ENCODE data around the gene C17orf75. TPM values are rescaled to one million over a fixed set of nuclear protein-coding genes. Genes with fewer than 3 reads are reported as not detected.

Gene C17orf75
- total RNA-seq, 1 experiment from 2014 or later: 21.1 TPM

GRCh38 chr17:32349503-32349853 is 7.5 kb upstream of the C17orf75 start:
- BruUV-seq (replicated peaks): TSS peak; percentile 90
- peak overlapping the region; percentile 100 for H3K27ac Mint-ChIP-seq (ENCODE audit: unreplicated experiment)
- peaks cover 45% of the 10 kb centered on the region for H3K36me3 Mint-ChIP-seq (ENCODE audit: insufficient read depth, unreplicated experiment)
- no peak for TF ChIP-seq CTCF (IDR thresholded peaks at IDR 0.05; ENCODE audit: unreplicated experiment)
- H3K4me3 Mint-ChIP-seq (ENCODE audit: low read depth, unreplicated experiment): peak overlapping the region; percentile 100
- H3K4me1 Mint-ChIP-seq (ENCODE audit: low read depth, unreplicated experiment): peaks cover 9% of the 10 kb centered on the region
- intact Hi-C loops (cut with micrococcal nuclease; ENCODE audit: unreplicated experiment): no loop called here
- no peak for DNase-seq
- H3K9me3 Mint-ChIP-seq (ENCODE audit: low read depth, unreplicated experiment): no peaks in the 10 kb centered on the region
- CTCF ChIA-PET: no interaction called here
- no peaks in the 10 kb centered on the region for H3K27me3 Mint-ChIP-seq (ENCODE audit: unreplicated experiment)

GRCh38 chr17:32348483-32348800 is 6.5 kb upstream of the C17orf75 start:
- no peaks in the 10 kb centered on the region for H3K27me3 Mint-ChIP-seq (ENCODE audit: unreplicated experiment)
- no peaks in the 10 kb centered on the region for H3K9me3 Mint-ChIP-seq (ENCODE audit: low read depth, unreplicated experiment)
- peaks cover 37% of the 10 kb centered on the region for H3K36me3 Mint-ChIP-seq (ENCODE audit: insufficient read depth, unreplicated experiment)
- TF ChIP-seq CTCF (IDR thresholded peaks at IDR 0.05; ENCODE audit: unreplicated experiment): no peak
- intact Hi-C loops (cut with micrococcal nuclease; ENCODE audit: unreplicated experiment): no loop called here
- H3K27ac Mint-ChIP-seq (ENCODE audit: unreplicated experiment): no peak overlapping the region
- CTCF ChIA-PET: no interaction called here
- peaks cover 4% of the 10 kb centered on the region for H3K4me1 Mint-ChIP-seq (ENCODE audit: low read depth, unreplicated experiment)
- no peak for DNase-seq
- no TSS peak for BruUV-seq (replicated peaks)
- no peak overlapping the region for H3K4me3 Mint-ChIP-seq (ENCODE audit: low read depth, unreplicated experiment)

DNA sequence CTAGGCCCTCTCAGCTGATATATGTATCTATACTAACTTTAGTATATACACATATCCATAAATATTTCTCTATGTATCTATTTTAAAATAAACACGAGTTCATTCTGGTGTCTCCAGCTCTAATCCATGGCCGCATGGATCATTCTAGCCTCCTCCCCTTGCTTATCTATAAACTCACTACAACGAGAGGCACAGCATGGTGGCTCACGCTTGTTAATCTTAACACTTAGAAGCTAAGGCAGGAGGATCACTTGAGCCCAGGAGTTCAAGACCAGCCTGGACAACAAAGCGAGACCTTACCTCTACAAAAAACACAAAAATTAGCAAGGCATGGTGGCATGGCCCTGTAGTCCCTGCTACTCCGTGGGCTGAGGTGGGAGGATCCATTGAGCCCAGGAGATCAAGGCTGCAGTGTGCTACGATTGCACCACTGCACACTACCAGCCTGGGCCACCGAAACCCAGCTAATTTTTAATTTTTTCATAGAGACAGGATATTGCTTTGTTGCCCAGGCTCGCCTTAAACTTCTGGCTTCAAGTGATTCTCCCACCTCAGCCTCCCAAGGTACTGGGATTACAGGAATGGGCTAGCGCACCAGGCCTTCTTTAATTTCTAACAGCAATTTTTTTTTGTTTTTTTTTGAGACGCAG is 4.1 kb upstream of the C17orf75 start:
- Mint-ChIP-seq H3K4me3 (ENCODE audit: low read depth, unreplicated experiment) (no peak overlapping the region), H3K36me3 (ENCODE audit: insufficient read depth, unreplicated experiment) (peaks cover 39% of the 10 kb centered on the region), H3K9me3 (ENCODE audit: low read depth, unreplicated experiment) (no peaks in the 10 kb centered on the region), H3K27ac (ENCODE audit: unreplicated experiment) (no peak overlapping the region), H3K4me1 (ENCODE audit: low read depth, unreplicated experiment) (peaks cover 26% of the 10 kb centered on the region), H3K27me3 (ENCODE audit: unreplicated experiment) (no peaks in the 10 kb centered on the region)
- no peak for TF ChIP-seq CTCF (IDR thresholded peaks at IDR 0.05; ENCODE audit: unreplicated experiment)
- intact Hi-C loops (cut with micrococcal nuclease; ENCODE audit: unreplicated experiment): no loop called here
- BruUV-seq (replicated peaks): no TSS peak
- no peak for DNase-seq
- CTCF ChIA-PET: no interaction called here

DNA sequence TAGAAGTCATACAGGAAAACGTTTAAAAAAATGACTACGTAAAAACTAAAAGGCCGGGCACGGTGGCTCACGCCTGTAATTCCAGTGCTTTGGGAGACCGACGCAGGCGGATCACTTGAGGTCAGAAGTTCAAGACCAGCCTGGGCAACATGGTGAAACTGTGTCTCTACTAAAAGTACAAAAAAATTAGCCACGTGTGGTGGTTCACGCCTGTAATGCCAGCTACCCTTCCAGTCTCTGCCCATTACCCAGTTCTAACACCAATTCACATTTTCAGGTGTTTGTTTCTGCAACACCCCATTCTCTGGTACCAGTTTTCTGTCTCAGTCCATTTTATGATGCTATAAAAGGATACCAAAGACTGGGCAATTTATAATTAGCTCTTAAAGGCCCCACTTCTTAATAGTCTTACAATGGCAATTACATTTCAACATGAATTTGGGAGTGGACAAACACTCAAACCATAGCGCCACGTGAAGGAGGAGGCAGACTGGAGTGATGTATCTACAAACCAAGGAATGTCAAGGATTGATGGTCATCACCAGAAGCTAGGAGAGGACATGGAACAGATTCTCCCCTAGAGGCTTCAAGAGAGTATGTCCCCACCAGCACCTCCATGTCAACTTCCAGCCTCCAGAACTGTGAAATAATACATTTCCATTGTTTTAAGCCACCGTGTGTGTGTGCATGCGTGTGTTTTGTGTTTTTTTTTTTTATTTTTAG is 791 bp upstream of the C17orf75 start:
- BruUV-seq (replicated peaks): no TSS peak
- DNase-seq: no peak
- intact Hi-C loops (cut with micrococcal nuclease; ENCODE audit: unreplicated experiment): no loop called here
- no peak for TF ChIP-seq CTCF (IDR thresholded peaks at IDR 0.05; ENCODE audit: unreplicated experiment)
- CTCF ChIA-PET: no interaction called here
- peaks cover 32% of the 10 kb centered on the region for H3K4me1 Mint-ChIP-seq (ENCODE audit: low read depth, unreplicated experiment)
- H3K27ac Mint-ChIP-seq (ENCODE audit: unreplicated experiment): peak overlapping the region; percentile 89
- no peaks in the 10 kb centered on the region for H3K27me3 Mint-ChIP-seq (ENCODE audit: unreplicated experiment)
- peaks cover 31% of the 10 kb centered on the region for H3K36me3 Mint-ChIP-seq (ENCODE audit: insufficient read depth, unreplicated experiment)
- no peaks in the 10 kb centered on the region for H3K9me3 Mint-ChIP-seq (ENCODE audit: low read depth, unreplicated experiment)
- H3K4me3 Mint-ChIP-seq (ENCODE audit: low read depth, unreplicated experiment): peak overlapping the region; percentile 95

All from Calu3 (cell line).